Measurements from ENCODE around the gene ANKRD11.
"Not testable (repeated sequence)": the region's sequence is repeated elsewhere in the genome, so short reads cannot be mapped to it uniquely, and the experiment has no call there.

Gene ANKRD11

GRCh38 chr16:89343501-89344457 lies 146.6 kb downstream of the ANKRD11 start:
- no peak for DNase-seq

- no peak for DNase-seq
Observed at GRCh38 chr16:89341697-89342694, 148.4 kb downstream of the ANKRD11 start.

- DNase-seq = no peak
Observed at GRCh38 chr16:89341279-89341678, 149.1 kb downstream of the ANKRD11 start.

GRCh38 chr16:89338863-89339262 lies 151.5 kb downstream of the ANKRD11 start:
- no peak for DNase-seq

- no peak for DNase-seq
Observed at GRCh38 chr16:89337965-89338364, 152.4 kb downstream of the ANKRD11 start.

- DNase-seq = no peak
Observed at GRCh38 chr16:89335803-89336485, 154.4 kb downstream of the ANKRD11 start.

- no peak for DNase-seq
Observed at GRCh38 chr16:89334988-89335802, 155.2 kb downstream of the ANKRD11 start.

GRCh38 chr16:89334461-89334860 lies 155.9 kb downstream of the ANKRD11 start:
- no peak for DNase-seq

- DNase-seq = no peak
Observed at GRCh38 chr16:89334050-89334449, 156.3 kb downstream of the ANKRD11 start.

GRCh38 chr16:89333401-89334001 lies 156.9 kb downstream of the ANKRD11 start:
- peak; percentile 67 for DNase-seq

GRCh38 chr16:89332902-89333245 lies 157.5 kb downstream of the ANKRD11 start:
- no peak for DNase-seq

- no peak for DNase-seq
Observed at GRCh38 chr16:89332243-89332901, 158.0 kb downstream of the ANKRD11 start.

- peak; percentile 48 for DNase-seq
Observed at GRCh38 chr16:89331371-89332109, 158.8 kb downstream of the ANKRD11 start.

- DNase-seq = peak; percentile 37
Observed at GRCh38 chr16:89330177-89330856, 160.0 kb downstream of the ANKRD11 start.

- not testable (repeated sequence) for DNase-seq
Observed at GRCh38 chr16:89329830-89330176, 160.6 kb downstream of the ANKRD11 start.

- not testable (repeated sequence) for DNase-seq
Observed at GRCh38 chr16:89328412-89329400, 161.7 kb downstream of the ANKRD11 start.

- no peak for DNase-seq
Observed at GRCh38 chr16:89326721-89327120, 163.6 kb downstream of the ANKRD11 start.

- peak; percentile 34 for DNase-seq
Observed at GRCh38 chr16:89325861-89326471, 164.4 kb downstream of the ANKRD11 start.
